ENCODE results near the gene CCDC88C.
"Not testable (repeated sequence)": the region's sequence is repeated elsewhere in the genome, so short reads cannot be mapped to it uniquely, and the experiment has no call there.

The CCDC88C gene

DNA sequence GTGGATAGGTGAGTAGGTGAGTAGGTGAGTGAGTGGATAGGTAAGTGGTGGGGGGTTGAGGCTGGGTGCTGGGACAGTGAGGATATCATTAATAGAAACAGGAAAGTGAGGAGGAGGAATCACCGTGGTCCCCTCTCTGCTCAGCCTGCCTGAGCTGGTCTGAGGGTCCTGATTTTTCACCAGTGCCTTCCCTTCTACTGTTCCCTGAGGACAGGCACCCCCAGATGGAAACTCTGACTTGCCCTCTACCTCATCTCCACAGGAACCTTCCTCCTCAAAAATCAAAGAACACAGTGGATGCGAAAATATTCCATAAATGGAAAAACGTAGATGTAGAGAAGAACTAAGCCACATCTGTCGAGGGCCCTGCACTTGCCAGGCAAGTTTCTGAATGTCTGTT, 175.0 kb downstream of the CCDC88C start:
- no peak for DNase-seq

DNA sequence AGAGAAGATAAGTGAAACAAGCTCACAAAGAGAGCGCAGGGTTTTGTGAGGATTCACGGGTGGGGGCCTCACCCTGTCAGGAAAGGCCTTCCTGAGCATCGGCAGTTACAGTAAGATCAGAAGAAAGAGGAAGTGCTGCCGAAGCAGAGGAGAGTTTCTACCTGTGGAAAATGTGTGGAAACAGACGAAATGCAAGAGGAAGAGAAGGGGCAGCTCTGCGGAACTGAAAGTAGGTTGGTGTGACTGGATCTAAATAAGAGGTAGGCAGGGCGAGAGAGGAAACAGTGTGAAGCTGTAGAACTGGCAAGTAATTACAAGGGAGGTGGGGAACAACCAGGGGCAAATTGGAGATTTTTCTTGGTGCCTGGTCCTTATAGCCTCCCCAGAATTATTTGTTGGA, 175.8 kb downstream of the CCDC88C start:
- DNase-seq, result no peak

DNA sequence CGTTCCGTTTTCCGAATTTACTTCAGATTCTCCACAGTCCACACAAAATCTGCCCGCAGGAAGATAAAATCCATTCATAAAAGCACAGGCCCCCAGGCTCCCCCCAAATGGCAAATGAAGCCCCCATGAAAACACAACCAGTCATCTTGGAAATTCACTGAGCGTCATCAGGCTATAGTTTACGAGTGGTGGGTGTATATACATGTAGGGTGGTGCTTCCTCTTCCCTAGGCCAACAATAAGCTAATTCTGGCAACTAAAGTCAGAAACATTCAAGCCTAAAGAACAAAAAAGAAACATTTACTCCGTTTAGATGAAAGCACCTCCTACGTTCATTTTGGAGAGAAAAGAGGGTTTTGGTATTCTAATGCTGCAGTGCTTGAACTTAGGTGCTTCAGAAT, 179.0 kb downstream of the CCDC88C start:
- DNase-seq, result no peak

DNA sequence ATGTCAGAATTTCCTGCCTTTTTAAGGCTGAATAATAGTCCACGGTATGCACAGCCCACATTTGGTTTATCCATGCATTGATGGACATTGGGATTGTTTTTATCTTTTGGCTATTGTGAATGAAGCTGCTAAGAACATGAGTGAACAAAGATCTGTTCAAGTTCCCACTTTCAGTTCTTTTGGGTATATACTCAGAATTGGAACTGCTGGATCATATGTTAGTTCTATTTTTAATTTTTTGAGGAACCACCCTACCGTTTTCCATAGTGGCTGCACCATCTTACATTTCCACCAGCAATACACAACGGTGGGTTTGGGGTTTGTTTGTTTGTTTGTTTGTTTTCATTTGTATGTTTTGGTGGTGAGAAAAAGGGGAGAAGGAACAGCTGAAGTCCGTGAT, 179.5 kb downstream of the CCDC88C start:
- no peak for DNase-seq

DNA sequence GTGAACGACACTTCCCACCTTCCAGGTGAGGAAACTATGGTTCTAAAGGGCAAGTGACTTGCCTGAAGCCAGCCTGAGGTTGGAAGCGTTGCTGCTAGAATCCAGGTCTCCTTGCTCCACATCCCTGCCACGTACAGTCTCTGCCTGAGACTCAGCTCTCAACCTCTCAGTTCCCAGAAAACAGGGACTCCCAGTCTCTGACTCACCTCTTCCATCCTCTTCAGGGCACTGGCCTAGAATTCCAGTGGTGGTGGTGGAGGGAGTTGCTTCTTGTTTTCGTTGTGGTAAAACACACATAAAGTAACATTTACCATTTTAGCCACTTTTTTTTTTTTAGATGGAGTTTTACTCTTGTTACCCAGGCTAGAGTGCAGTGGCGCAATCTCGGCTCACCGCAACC, 180.4 kb downstream of the CCDC88C start:
- peak; percentile 82 for DNase-seq

DNA sequence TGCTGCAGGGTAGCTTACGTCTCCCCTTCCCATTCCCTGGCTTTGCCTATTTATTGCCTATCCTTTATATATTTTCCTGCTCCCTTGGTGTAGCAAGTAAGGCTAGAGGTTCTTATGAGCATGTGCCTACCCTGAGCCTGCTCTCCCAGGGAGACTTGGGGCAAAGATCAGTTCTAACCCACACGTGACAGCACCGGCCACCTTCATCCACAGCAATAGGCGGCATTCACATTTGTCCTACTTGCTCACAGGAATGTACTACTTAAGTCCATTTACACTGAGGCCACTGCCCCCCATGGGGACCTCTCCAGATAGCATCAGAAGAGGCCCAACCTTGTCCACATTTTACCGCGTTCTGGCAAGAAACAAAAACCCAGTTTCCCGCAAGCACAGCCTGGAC, 181.8 kb downstream of the CCDC88C start:
- DNase-seq, result no peak

DNA sequence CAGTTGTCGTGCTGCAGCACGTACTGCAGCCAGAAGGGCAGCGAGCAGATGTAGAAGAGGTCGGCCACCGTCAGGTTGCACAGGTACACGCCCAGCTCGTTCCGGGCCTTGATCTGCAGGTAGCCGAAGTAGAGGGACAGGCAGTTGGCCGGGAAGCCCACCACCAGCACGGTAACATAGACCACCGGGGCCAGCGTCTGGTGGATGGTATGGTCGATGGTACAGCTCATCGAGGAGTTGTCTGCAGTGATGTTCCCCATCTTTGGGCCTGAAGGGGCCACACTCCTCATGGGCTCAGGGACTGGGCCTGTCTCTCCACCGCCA, 182.9 kb downstream of the CCDC88C start:
- DNase-seq, result no peak

DNA sequence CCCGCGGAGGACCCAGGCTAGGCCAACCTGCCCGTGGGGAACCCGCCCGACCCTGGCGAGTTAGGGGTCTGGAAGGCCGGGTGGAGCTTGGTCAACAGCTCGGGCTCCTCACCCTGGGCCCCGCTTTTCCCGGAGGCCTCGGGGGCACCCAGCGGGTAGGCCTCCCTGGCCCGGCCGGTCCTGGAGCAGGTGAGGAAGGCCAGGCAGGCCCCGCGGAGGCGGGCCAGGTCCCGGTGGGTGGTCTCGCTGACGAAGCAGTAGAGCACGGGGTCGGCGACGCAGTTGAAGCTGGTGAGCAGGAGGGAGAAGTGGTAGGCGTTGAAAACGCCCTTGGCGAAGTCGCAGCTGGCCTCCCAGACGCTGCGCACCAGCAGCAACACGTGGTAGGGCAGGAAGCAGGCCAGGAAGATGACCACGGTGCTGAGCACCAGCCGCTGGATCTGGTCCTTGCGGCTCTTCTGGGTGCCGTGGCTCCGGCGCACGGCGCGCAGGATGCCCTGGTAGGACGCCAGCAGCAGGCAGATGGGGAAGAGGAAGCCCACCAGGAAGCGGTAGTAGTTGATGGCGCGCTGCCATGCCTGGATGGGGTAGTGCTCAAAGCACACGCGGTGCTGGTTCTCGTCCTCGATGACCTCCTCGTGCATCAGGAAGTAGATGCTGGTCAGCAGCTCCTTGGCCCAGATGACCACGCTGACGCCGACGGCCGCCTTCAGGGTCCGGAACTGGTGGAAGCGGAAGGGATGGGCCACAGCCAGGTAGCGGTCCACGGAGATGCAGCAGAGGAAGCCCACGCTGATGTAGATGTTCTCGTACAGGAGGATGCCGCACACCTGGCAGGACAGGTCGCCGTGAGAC, 183.5 kb downstream of the CCDC88C start:
- no peak for DNase-seq

DNA sequence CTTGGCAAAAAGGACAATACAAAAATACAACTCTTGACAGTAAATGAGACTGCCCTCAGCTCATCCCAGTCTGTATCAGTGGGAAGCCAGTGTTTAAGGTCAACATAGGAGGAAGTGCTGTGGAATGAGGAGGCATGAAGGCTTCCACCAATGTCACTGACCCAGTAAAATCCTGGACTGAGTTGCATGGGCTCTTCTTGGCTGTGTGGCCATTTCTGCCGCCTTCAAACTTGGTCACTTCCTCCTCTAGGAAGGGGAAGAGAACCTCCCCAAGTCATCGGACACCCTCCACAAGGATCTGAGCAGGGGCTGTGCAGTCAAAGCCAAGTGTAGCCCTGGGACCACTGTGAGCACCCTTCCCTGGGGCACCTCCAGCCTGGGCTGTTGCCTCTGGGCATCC, 185.0 kb downstream of the CCDC88C start:
- DNase-seq, result no peak

DNA sequence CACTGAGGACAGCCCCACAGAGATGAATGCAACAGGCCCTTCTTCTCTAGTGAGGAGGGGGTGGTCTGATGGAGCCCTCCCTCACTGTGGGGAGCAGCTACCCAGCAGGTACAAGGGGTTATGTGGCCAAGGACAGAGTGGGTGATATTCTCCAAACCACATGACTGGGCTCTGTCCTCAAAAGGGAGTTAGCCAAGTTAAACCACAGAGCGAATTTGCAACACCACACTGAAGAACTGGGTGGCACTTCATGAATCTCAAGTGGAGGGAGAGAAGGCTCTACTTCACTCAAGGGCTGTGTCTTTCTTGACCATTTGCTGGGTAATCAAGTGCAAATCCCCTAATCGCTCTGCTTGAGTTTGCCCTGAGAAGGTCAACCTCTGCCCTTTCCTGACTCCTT, 185.6 kb downstream of the CCDC88C start:
- DNase-seq, result no peak

DNA sequence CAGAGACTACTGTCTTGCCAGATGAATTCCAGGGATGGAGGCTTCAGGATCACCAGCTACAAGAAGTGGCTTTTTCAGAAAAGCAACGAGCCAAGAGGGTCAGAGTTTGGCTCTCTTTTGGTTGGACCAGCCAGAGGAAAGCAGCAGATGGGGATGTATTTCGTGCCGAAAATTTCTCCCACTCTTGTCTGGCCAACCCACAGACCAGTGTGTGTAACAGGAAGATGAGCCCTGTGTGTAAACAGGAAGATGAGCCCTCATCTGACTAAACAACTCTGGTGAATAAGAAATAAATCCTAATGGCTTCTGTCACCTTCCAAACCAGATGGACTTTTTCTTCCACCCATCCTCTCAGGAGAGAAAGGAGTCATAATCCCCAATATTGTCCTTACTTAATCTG, 186.2 kb downstream of the CCDC88C start:
- no peak for DNase-seq

DNA sequence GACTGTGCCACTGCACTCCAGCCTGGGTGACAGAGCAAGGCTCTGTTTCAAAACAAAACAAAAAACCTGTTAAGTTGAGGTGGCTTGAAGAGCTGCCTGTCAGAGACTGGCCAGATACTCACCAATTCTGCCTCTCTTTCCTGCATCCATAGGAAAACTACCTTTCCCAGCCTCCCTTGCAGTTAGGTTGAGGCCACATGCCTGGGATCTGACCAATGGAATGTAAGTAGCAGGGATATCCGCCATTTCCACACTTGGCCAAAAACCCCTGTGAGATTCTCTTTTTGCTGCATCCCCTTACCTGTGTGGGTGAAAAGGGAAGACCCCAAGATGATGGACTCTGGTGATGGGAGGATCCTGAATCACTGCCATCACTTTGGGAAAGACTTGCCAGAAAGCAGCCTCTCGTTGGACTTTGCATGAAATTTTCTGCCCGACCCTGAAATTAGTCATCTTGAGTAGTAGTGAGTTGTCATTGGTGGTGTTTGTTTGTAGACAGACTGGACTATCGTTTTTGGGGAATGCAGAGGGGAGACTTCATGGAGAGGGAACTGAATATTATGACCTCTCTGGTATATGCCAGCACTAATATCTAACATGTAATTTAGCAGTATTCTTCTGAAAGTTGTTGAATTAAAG, 187.1 kb downstream of the CCDC88C start:
- peak; percentile 28 for DNase-seq

DNA sequence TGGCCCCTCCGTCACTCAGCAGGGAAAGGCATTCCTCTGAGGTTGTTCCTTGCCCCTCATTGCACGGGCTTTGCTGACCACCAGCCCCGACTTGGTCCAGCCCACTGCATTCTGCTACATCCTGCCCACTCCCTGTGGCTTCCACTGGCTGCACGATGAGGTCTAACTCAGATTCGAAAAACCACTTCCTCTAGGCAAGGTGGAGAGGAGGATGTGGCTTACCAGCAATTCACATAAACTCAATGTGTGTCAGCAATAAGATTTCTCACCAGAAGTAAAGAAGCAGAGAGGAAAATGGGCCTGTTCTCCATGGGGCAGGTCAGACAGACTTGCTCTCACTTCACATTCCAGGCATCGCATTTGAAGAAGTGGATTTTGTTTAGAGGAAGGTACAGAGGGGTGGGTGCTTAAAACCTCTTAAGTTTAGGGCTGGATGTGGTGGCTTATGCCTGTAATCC, 187.8 kb downstream of the CCDC88C start:
- DNase-seq, result peak; percentile 48

DNA sequence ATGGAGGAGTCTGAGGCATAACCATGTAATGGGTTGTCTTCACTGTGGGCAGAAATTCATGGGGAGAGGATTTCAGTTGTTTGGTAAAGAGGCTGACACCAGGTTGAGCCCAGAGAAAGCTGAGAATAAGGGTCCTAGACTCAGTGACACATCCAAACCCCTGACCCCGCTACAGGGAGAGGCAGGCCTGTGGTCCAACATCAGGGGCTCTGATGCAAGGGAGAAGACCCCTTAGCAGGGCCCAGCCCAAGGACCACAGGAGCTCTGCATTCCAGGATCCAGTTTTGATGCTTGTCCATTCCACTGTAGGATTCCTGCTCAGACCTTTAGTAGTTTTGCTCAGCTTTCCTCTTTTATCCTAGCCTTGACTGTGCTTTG, 188.6 kb downstream of the CCDC88C start:
- DNase-seq, result no peak

DNA sequence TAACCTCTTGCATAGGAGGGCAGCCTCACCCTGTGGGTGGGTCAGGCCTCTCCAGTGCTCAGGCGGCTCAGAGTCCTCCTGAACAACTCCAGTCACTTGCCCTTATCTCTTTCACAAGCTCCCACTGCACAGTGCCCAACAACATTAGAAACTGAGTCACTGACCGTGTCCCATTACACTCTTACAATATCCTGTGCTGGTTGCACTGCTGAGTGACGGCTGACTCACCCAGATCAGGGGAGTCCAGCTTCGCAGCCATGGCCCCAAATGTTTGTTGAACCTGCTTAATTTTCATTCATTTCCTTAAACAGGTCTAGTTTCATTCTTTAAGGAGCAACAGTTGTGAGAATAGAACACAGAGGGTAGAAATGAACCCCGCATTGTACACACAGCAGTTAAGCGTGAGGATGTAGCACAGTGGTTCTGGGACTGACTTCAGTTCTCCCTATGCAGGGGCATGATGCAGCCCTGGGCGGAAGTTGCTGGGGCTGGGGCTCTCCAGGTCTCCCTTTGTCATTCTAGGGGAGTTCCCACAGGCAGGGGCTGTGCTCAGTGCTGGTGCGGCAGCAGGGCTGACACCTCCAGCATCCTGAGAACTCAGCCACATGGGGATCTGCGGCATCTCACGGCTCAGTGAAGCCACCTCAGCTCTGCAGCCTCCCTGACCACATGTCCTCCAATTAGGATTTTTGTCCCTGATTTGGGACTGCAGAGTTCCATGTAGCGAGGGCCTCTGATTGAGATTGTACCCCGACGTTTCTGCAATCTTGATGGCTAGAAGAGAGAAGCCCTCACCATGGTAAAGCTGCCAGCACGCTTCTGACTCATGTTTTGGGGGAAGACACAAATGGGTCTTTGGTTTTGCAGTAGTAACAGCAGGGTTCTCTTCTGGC, 189.3 kb downstream of the CCDC88C start:
- DNase-seq, result peak; percentile 47

DNA sequence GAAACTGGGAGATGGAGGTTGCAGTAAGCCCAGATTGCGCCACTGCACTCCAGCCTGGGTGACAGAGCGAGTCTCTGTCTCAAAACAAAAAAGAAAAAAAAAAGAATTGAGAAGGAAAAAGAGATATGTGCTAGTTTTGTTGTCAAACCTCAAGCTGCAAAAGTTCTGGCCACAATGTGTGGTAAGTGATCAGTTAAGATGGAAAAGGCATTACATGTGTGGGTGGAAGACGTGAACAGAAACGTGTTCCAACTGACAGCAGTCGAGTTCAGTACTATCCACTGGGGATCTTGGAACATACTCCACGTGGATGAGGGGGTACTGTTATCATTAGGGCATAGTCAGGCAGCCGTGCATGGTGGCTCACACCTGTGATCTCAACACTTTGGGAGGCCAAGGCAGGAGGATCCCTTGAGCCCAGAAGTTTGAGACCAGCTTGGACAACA, 190.4 kb downstream of the CCDC88C start:
- no peak for DNase-seq

DNA sequence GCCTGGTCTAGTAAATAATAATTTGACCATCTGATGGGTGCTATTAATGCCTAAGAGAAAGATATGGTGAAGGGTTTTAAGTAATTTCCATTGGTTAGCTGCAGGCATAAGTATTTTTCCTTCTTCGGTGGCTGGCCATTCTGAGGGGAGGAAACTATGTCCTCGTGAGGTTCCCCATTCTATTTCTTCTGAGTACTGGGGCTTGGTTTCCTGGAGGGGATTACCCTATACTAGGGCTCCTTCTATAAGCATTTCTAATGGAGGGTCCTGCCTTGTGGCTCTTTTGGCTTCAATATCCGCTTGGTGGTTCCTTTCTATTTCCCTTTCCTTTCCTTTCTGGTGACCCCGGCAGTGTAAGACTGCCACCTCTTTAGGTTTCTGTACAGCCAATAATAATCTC, 191.3 kb downstream of the CCDC88C start:
- DNase-seq, result not testable (repeated sequence)

DNA sequence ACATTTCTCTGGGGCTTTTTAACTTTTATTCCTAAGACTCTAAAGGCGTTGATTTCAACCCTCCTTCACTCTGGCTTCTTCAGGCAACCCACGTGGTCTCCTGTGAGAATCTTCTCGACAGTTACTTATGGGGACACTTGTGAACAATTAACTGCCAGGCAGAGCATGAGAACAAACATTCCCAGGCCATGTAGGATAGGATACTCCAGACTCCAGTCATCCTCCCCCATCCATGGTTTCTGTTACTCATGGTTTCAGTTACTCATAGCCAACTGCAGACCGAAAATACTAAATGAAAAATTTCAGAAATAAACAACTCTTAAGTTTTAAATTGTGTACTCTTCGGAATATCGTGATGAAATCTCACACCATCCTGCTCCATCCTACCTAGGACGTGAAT, 192.6 kb downstream of the CCDC88C start:
- DNase-seq, result no peak

DNA sequence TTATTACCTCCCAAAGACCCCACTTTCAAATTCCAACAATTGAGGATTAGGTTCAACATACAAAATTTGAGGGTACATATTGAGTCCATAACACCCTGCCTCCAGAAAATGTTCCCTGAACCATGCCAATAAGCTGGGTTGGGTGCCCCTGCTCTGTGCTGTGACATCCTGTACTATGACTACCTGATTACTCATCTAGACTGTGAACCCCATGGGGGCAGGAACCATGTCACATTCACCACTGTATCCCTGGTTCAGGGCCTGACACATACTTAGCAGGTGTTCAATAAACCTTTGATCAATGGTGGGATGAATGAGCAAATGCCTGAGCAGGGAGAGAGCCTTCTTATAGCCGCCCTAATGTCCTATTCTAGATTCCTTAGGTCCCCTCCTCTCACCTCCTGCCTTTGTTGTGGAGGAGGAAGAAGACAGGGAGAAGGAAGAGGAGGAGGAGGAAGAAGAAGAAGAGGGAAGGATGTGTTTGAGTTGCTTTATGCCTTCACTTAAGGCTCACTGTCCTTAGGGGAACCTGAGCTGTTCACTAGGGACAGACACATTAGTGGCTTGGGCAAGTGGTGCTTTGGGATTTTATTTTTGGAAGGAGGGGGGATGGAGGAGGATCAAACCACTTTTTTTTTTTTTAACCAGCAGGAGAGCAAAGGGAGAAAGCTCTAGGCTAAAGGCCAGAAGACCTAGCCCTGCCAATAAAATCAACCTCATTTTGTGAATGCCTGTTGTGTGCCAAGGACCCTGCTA, 194.4 kb downstream of the CCDC88C start:
- DNase-seq, result no peak

Data from fibroblast of skin of back (primary cell).